Uterus (tissue), 4 donors: ENCODE data around the gene MAP3K15. TPM values are rescaled to one million over a fixed set of nuclear protein-coding genes. Genes with fewer than 3 reads are reported as not detected.

ENCODE experiments used
- DNase-seq, 2 donors: peaks; one replicate each; pipeline ENCODE4 v3.0.0-alpha.2; 2019 to 2020
- H3K27ac ChIP-seq, 2 donors: fragments of 200-600 bp; sonication (generic); 1 replicate in 1 of 2; 2 replicates in 1 of 2; pipeline ENCODE4 v1.5.1; 2016 to 2018
- H3K27me3 ChIP-seq, 2 donors: fragments of 200-600 bp; sonication (generic); one replicate each; pipeline ENCODE4 v1.5.1; 2018 to 2019; ENCODE audit warnings: control low read depth in 1 of 2
- H3K36me3 ChIP-seq, 2 donors: fragments of 200-600 bp; sonication (generic); one replicate each; pipeline ENCODE4 v1.5.1; 2019; ENCODE audit warnings: control low read depth in 1 of 2
- H3K4me1 ChIP-seq, 2 donors: fragments of 200-600 bp; sonication (generic); one replicate each; pipeline ENCODE4 v1.5.1; 2018 to 2019; ENCODE audit warnings: control low read depth in 1 of 2
- H3K4me3 ChIP-seq, 2 donors: fragments of 200-600 bp; sonication (generic); 1 replicate in 1 of 2; 2 replicates in 1 of 2; pipeline ENCODE4 v1.5.1; 2018 to 2019; ENCODE audit warnings: mild to moderate bottlenecking in 1 of 2
- H3K9me3 ChIP-seq, 2 donors: fragments of 200-600 bp; sonication (generic); one replicate each; pipeline ENCODE4 v1.5.1; 2019; ENCODE audit warnings: control low read depth in 1 of 2
- POLR2A ChIP-seq, 2 donors: fragments of 450-650 bp; IDR thresholded peaks; one replicate each; pipeline ENCODE4 v1.6.1; 2016; ENCODE audit warnings: antibody characterized with exemption in 2 of 2, mild to moderate bottlenecking in 1 of 2, moderate library complexity in 1 of 2
- intact Hi-C: fragments of 100-400 bp; cut with DNase I; formaldehyde crosslinking; loops from one replicate; pipeline ENCODE4 v1.15.1; 2023; ENCODE audit warnings: low total_unique reads
- total RNA-seq, 4 donors: library from RNA; depleted of rRNA in 3 of 4; stranded (reverse); fragments of >200 nt in 3 of 4; gene quantifications; one replicate each; pipeline versions ENCODE4 v1.1.0 to v1.2.4, GENCODE V29; 2014 to 2023
- TF ChIP-seq, protein P1 (sequence below), 4 experiments: fragments of 200-600 bp in 2 of 4; fragments of 450-650 bp in 2 of 4; sonication (generic) in 2 of 4; IDR thresholded peaks; one replicate each; pipeline ENCODE4 v1.5.1; 2016 to 2019; ENCODE audit warnings: antibody characterized with exemption in 4 of 4, mild to moderate bottlenecking in 2 of 4, moderate library complexity in 1 of 4
- donor health status: DM: yes; HTN: yes; CAD: no.

Gene MAP3K15
- total RNA-seq, 4 donors from 2014 or later: 0.55 to 0.90 TPM; not detected in 2

DNA sequence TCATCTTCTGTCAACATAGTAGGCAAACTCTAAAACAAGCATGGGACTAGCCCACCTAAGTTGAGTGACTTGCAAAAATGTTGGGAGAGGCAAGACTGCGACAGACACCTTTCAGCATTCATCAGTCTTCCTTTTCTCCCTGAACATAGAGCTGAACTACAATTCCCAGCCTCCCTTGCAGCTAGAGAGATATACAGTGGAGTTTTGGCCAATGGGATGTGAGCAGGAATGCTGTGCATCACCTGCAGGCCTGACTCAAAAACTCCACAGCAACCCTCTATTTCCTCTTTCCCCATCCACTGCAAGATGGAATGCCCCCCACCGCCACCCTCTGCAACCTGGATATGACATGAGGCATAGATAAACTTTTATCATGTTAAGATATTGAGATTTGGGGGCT is 105.0 kb downstream of the MAP3K15 start:
- Histone ChIP-seq H3K36me3 (no peaks in the 10 kb centered on the region), H3K9me3 (no peaks in the 10 kb centered on the region), H3K4me1 (no peaks in the 10 kb centered on the region), H3K27ac (no peak overlapping the region), H3K4me3 (no peak overlapping the region), H3K27me3 (no peaks in the 10 kb centered on the region)
- TF ChIP-seq, protein P1, sequence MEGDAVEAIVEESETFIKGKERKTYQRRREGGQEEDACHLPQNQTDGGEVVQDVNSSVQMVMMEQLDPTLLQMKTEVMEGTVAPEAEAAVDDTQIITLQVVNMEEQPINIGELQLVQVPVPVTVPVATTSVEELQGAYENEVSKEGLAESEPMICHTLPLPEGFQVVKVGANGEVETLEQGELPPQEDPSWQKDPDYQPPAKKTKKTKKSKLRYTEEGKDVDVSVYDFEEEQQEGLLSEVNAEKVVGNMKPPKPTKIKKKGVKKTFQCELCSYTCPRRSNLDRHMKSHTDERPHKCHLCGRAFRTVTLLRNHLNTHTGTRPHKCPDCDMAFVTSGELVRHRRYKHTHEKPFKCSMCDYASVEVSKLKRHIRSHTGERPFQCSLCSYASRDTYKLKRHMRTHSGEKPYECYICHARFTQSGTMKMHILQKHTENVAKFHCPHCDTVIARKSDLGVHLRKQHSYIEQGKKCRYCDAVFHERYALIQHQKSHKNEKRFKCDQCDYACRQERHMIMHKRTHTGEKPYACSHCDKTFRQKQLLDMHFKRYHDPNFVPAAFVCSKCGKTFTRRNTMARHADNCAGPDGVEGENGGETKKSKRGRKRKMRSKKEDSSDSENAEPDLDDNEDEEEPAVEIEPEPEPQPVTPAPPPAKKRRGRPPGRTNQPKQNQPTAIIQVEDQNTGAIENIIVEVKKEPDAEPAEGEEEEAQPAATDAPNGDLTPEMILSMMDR (IDR thresholded peaks at IDR 0.05): no peak
- TF ChIP-seq POLR2A (IDR thresholded peaks at IDR 0.05): no peak
- intact Hi-C loops: no loop called here
- no peak for DNase-seq

DNA sequence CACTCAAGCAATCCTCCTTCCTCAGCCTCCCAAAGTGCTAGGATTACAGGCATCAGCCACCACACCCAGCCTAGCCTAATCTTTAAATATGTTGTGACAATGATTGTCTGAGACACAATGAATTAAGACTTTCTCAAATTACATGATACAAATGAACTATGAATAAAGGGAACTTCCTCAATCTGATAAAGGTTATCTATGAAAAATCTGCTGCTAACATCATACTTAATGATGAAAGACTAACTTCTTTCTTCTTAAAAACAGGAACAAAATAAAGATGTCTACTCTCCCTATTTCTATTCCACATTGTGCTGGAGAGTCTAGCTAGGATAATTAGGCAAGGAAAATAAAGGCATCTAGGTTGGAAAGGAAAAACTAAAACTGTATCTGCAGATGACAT is 111.6 kb downstream of the MAP3K15 start:
- Histone ChIP-seq H3K4me3 (no peak overlapping the region), H3K9me3 (no peaks in the 10 kb centered on the region), H3K27ac (no peak overlapping the region), H3K4me1 (no peaks in the 10 kb centered on the region), H3K27me3 (no peaks in the 10 kb centered on the region), H3K36me3 (no peaks in the 10 kb centered on the region)
- no peak for DNase-seq
- TF ChIP-seq POLR2A (IDR thresholded peaks at IDR 0.05): no peak
- TF ChIP-seq, protein P1 (IDR thresholded peaks at IDR 0.05): no peak
- intact Hi-C loops: no loop called here

DNA sequence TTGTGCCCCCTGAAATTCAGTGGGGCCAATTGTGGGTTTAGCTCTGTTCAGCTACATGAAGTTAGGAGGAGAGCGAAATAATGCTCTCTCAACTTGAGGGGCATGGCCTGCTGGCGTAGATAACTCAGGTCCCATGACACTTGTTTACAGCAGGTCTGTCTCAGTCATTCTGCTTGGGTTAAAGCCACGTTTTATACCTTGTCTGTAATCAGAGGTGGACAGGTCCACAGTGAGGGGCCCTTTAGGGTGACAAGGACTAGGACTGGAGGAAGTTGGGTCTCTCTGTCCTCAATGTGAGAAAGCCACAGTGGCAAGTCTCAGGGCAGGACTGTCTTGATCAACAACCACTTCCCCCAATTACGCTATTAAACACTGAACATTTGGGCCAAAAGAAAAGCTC is 122.6 kb downstream of the MAP3K15 start:
- Histone ChIP-seq H3K27ac (no peak overlapping the region), H3K4me1 (no peaks in the 10 kb centered on the region), H3K36me3 (no peaks in the 10 kb centered on the region), H3K4me3 (no peak overlapping the region), H3K27me3 (no peaks in the 10 kb centered on the region), H3K9me3 (no peaks in the 10 kb centered on the region)
- intact Hi-C loops: no loop called here
- no peak for DNase-seq
- TF ChIP-seq, protein P1 (IDR thresholded peaks at IDR 0.05): no peak
- no peak for TF ChIP-seq POLR2A (IDR thresholded peaks at IDR 0.05)

DNA sequence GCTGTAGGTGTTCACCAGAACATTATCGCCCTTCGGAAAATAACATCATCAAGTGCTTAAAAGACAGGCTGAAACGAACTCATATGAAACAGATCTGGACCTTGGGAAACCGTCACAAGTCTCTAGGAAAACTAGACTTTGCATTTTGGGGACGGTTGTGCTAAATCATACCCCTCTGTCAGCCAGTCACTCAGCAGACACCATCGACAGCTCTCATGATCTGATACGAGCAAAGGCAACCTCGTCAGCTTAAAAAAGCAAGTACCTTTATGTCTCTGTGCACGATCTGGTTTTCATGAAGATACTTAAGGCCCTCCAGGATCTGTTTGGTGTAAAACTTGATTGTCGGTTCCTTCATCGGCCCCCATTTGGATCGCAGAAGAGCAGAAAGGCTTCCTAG is 123.2 kb downstream of the MAP3K15 start:
- TF ChIP-seq POLR2A (IDR thresholded peaks at IDR 0.05): no peak
- TF ChIP-seq, protein P1 (IDR thresholded peaks at IDR 0.05): no peak
- H3K36me3 ChIP-seq: no peaks in the 10 kb centered on the region
- H3K9me3 ChIP-seq: no peaks in the 10 kb centered on the region
- intact Hi-C loops: no loop called here
- no peaks in the 10 kb centered on the region for H3K4me1 ChIP-seq
- DNase-seq: no peak
- H3K27me3 ChIP-seq: no peaks in the 10 kb centered on the region
- no peak overlapping the region for H3K27ac ChIP-seq
- H3K4me3 ChIP-seq: no peak overlapping the region

DNA sequence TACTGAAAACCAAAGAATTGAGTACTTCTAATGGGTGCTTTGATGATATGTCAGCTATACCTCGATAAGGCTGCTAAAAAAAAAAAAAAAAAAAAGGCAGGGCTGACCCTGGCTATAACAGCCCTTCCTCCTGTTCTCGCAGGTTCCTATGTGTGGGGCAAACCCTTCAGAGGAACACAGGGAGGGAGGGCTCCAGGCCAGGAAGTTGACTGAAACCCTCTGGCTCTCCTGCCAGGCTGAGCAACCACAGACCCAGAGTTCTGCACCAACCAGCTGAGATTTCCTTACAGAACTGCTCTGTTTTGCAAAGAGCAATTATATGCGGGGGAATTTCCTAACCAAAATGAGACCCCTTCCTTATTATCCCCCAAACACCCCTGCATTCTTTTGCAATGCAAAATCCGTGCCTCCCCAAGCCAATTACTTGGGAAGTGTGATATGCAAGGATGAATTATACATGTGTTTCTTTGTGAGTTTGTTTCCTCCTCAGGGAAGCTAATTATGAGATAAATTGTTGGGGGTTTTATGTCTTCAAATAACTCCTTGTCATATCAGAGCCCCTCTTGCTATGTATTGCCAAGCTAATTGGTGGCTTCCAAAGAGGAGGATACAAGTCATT is 126.0 kb downstream of the MAP3K15 start:
- no peaks in the 10 kb centered on the region for H3K36me3 ChIP-seq
- TF ChIP-seq, protein P1 (IDR thresholded peaks at IDR 0.05): no peak
- no peak for TF ChIP-seq POLR2A (IDR thresholded peaks at IDR 0.05)
- no peaks in the 10 kb centered on the region for H3K27me3 ChIP-seq
- no peaks in the 10 kb centered on the region for H3K4me1 ChIP-seq
- H3K9me3 ChIP-seq: no peaks in the 10 kb centered on the region
- no peak for DNase-seq
- intact Hi-C loops: no loop called here
- no peak overlapping the region for H3K27ac ChIP-seq
- H3K4me3 ChIP-seq: no peak overlapping the region
